Kidney (tissue), 14 donors: ENCODE measurements around the gene GPR137B. TPM values are rescaled to one million over a fixed set of nuclear protein-coding genes. Genes with fewer than 3 reads are reported as not detected.

ENCODE experiments used
- DNase-seq, 5 donors: peaks; one replicate each; pipeline ENCODE4 v3.0.0-alpha.2; 2013 to 2020
- FAIRE-seq: peaks from 2 replicates; lab custom pipeline; 2012; peaks lifted over from hg19 to GRCh38; lab: Jason Lieb, UNC
- H3K27ac ChIP-seq, 2 donors: one replicate each; pipeline ENCODE4 v1.7.0; 2013; ENCODE audit warnings: low read depth in 2 of 2, low read length in 2 of 2, inconsistent platforms in 1 of 2
- H3K27me3 ChIP-seq: one replicate; pipeline ENCODE4 v1.7.1; 2013; ENCODE audit warnings: low read length, inconsistent platforms; ENCODE audit not compliant: control insufficient read depth, insufficient read depth
- H3K36me3 ChIP-seq, 3 donors: one replicate each; pipeline versions ENCODE4 v1.7.0 to v1.7.1; 2013; ENCODE audit warnings: low read length in 3 of 3, control low read depth in 1 of 3, inconsistent platforms in 1 of 3; ENCODE audit not compliant: insufficient read depth in 3 of 3, control insufficient read depth in 2 of 3
- H3K4me1 ChIP-seq, 3 donors: one replicate each; pipeline versions ENCODE4 v1.7.0 to v1.7.1; 2013; ENCODE audit warnings: low read length in 3 of 3, inconsistent platforms in 1 of 3, low read depth in 1 of 3; ENCODE audit not compliant: control insufficient read depth in 2 of 3, insufficient read depth in 2 of 3
- H3K4me3 ChIP-seq, 3 donors: one replicate each; pipeline versions ENCODE4 v1.7.0 to v1.8.1; 2013; ENCODE audit warnings: low read length in 3 of 3, control low read depth in 1 of 3, inconsistent platforms in 1 of 3
- H3K9ac ChIP-seq, 3 donors: one replicate each; pipeline versions ENCODE4 v1.7.0 to v1.7.1; 2013; ENCODE audit warnings: low read length in 3 of 3, control low read depth in 1 of 3, inconsistent platforms in 1 of 3
- H3K9me3 ChIP-seq, 3 donors: one replicate each; pipeline versions ENCODE4 v1.7.0 to v1.7.1; 2013; ENCODE audit warnings: low read length in 3 of 3, control low read depth in 1 of 3, inconsistent platforms in 1 of 3; ENCODE audit not compliant: control insufficient read depth in 2 of 3, insufficient read depth in 1 of 3
- intact Hi-C: fragments of 100-400 bp; cut with DNase I; formaldehyde crosslinking; loops from one replicate; pipeline ENCODE4 v1.11.1; 2022
- polyA plus RNA-seq: library from polyadenylated mRNA; stranded (reverse); fragments of 350-450 nt; fragmentation: Illumina TruSeq; extraction: RNeasy Lipid Tissue Mini Kit (QIAGEN cat#74804); gene quantifications from one replicate; pipeline ENCODE4 v1.2.3, GENCODE V29; 2014; ENCODE audit warnings: low read depth, low replicate concordance; ENCODE audit not compliant: insufficient read depth
- total RNA-seq: library from RNA; stranded (reverse); fragmentation: NEBNext Ultra II Directional; extraction: Animal tissue kit (Norgen Biotek cat#: 25700); gene quantifications from one replicate; pipeline ENCODE4 v1.2.1, GENCODE V29; 2021
- TF ChIP-seq, protein P1 (sequence below): IDR thresholded peaks from 3 replicates; pipeline ENCODE4 v1.5.1; 2012; ENCODE audit warnings: mild to moderate bottlenecking, moderate library complexity, borderline replicate concordance; ENCODE audit not compliant: insufficient read depth; ENCODE audit errors: extremely low read depth
- donor health status: control.
- donor health status: control.
- donor health status: control.
- donor health status: control.
- donor health status: control.
- donor health status: DM: yes; HTN: yes; CAD: no.
- donor health status: Normal renal cell carcinoma (clear cell type).

Gene GPR137B
- total and polyA plus RNA-seq, 2 donors from 2014 or later = 22.2 to 31.4 TPM

DNA sequence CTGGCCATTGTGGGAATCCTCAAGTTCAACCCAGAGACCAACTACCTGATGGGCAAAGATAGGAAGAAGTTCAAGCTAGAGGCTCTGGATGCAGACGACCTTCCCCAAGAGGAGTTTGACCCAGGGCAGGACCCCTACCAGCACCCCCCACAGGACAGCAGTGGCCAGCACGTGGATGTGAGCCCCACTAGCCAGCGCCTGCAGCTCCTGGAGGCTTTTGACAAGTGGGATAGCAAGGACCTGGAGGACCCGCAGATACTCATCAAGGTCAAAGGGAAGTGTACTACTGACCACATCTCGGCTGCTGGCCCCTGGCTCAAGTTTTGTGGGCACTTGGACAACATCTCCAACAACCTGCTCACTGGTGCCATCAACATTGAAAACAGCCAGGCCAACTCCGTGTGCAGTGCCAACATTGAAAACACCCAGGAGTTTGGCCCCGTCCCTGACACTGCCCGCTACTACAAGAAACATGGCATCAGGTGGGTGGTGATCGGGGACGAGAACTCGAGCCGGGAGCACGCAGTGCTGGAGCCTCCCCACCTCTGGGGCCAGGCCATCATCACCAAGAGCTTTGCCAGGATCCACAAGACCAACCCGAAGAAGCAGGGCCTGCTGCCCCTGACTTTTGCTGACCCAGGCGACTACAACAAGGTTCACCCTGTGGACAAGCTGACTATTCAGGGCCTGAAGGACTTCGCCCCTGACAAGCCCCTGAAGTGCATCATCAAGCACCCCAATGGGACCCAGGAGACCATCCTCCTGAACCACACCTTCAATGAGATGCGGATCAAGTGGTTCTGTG lies 30.6 kb upstream of the GPR137B start:
- Histone ChIP-seq H3K36me3 (no peaks in the 10 kb centered on the region), H3K9ac (no peak overlapping the region), H3K4me1 (no peaks in the 10 kb centered on the region), H3K27ac (no peak overlapping the region), H3K9me3 (no peaks in the 10 kb centered on the region), H3K27me3 (no peaks in the 10 kb centered on the region), H3K4me3 (no peak overlapping the region)
- FAIRE-seq = no peak
- TF ChIP-seq, protein P1, sequence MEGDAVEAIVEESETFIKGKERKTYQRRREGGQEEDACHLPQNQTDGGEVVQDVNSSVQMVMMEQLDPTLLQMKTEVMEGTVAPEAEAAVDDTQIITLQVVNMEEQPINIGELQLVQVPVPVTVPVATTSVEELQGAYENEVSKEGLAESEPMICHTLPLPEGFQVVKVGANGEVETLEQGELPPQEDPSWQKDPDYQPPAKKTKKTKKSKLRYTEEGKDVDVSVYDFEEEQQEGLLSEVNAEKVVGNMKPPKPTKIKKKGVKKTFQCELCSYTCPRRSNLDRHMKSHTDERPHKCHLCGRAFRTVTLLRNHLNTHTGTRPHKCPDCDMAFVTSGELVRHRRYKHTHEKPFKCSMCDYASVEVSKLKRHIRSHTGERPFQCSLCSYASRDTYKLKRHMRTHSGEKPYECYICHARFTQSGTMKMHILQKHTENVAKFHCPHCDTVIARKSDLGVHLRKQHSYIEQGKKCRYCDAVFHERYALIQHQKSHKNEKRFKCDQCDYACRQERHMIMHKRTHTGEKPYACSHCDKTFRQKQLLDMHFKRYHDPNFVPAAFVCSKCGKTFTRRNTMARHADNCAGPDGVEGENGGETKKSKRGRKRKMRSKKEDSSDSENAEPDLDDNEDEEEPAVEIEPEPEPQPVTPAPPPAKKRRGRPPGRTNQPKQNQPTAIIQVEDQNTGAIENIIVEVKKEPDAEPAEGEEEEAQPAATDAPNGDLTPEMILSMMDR = no peak
- no peak for DNase-seq
- intact Hi-C loops = no loop called here

GRCh38 chr1:236112332-236112627 lies 30.1 kb upstream of the GPR137B start:
- H3K4me1 ChIP-seq = no peaks in the 10 kb centered on the region
- intact Hi-C loops = no loop called here
- H3K9me3 ChIP-seq = no peaks in the 10 kb centered on the region
- DNase-seq (no peak), FAIRE-seq (no peak)
- no peaks in the 10 kb centered on the region for H3K27me3 ChIP-seq
- H3K27ac ChIP-seq = no peak overlapping the region
- no peak overlapping the region for H3K4me3 ChIP-seq
- TF ChIP-seq, protein P1 = no peak
- H3K36me3 ChIP-seq = no peaks in the 10 kb centered on the region
- no peak overlapping the region for H3K9ac ChIP-seq

DNA sequence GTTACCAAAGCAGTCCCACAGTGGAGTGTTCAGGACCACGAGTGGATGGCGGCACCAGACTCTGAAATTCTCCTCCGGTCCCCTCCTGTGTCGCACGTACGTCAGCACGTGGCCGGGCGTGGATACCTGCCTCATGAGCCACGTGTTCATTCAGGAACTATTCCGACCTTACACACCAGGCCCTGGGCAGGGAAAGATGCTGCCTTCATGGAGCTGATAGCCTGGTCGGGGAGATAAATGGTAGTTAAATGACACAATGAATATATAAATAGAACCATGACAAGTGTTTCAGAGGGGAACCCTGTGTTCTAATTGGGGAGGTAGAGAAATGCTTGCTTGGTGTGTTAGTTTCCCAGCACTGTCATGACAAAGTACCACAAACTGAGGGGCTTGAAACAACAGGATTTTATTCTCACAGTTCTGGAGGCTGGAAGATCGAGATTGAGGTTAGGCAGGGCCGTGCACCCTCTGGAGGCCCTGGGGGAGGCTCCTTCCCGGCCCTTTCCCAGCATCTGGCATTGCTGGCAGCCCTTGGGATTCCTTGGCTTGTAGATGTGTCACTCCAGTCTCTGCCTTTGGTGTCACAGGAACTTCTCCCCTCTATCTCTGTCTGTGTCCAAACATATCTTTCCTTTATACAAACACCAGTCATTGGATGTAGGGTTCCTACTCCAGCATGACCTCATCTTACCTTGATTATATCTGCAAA lies 28.9 kb upstream of the GPR137B start:
- H3K4me3 ChIP-seq = no peak overlapping the region
- intact Hi-C loops = no loop called here
- H3K4me1 ChIP-seq = no peaks in the 10 kb centered on the region
- DNase-seq (no peak), FAIRE-seq (no peak)
- TF ChIP-seq, protein P1 = no peak
- H3K9me3 ChIP-seq = no peaks in the 10 kb centered on the region
- H3K9ac ChIP-seq = no peak overlapping the region
- no peak overlapping the region for H3K27ac ChIP-seq
- H3K36me3 ChIP-seq = no peaks in the 10 kb centered on the region
- H3K27me3 ChIP-seq = no peaks in the 10 kb centered on the region
